Mucosa of rectum (tissue), 2 donors: ENCODE results near the gene CYFIP2.

ENCODE experiments used
- H3K27ac ChIP-seq, 2 donors: one replicate each; pipeline ENCODE4 v1.7.0; 2013; ENCODE audit warnings: inconsistent platforms in 2 of 2, low read depth in 2 of 2, low read length in 2 of 2
- H3K27me3 ChIP-seq, 2 donors: one replicate each; pipeline ENCODE4 v1.7.0; 2013; ENCODE audit warnings: low read length in 2 of 2; ENCODE audit not compliant: control insufficient read depth in 2 of 2, insufficient read depth in 2 of 2
- H3K36me3 ChIP-seq, 2 donors: one replicate each; pipeline ENCODE4 v1.7.0; 2013; ENCODE audit warnings: low read length in 2 of 2; ENCODE audit not compliant: control insufficient read depth in 2 of 2, insufficient read depth in 2 of 2
- H3K4me1 ChIP-seq, 2 donors: one replicate each; pipeline ENCODE4 v1.7.0; 2013; ENCODE audit warnings: low read length in 2 of 2, mild to moderate bottlenecking in 1 of 2; ENCODE audit not compliant: control insufficient read depth in 2 of 2, insufficient read depth in 2 of 2
- H3K4me3 ChIP-seq, 2 donors: one replicate each; pipeline ENCODE4 v1.7.0; 2013; ENCODE audit warnings: low read length in 2 of 2
- H3K9ac ChIP-seq, 2 donors: one replicate each; pipeline ENCODE4 v1.7.0; 2013; ENCODE audit warnings: low read length in 2 of 2, low read depth in 1 of 2, mild to moderate bottlenecking in 1 of 2
- H3K9me3 ChIP-seq, 2 donors: one replicate each; pipeline ENCODE4 v1.7.0; 2013; ENCODE audit warnings: low read length in 2 of 2; ENCODE audit not compliant: control insufficient read depth in 2 of 2
- donor health status: healthy.
- donor health status: Normal muscosa, but diverticular disease.

The CYFIP2 gene

GRCh38 chr5:157354800-157355199, 88.9 kb downstream of the CYFIP2 start:
- no peaks in the 10 kb centered on the region for H3K4me1 ChIP-seq
- H3K4me3 ChIP-seq = no peak overlapping the region
- H3K27me3 ChIP-seq = no peaks in the 10 kb centered on the region
- H3K36me3 ChIP-seq = no peaks in the 10 kb centered on the region
- H3K27ac ChIP-seq = no peak overlapping the region
- H3K9ac ChIP-seq = no peak overlapping the region
- no peaks in the 10 kb centered on the region for H3K9me3 ChIP-seq

GRCh38 chr5:157356576-157356975, 90.7 kb downstream of the CYFIP2 start:
- Histone ChIP-seq H3K9me3 (no peaks in the 10 kb centered on the region), H3K4me1 (no peaks in the 10 kb centered on the region), H3K4me3 (no peak overlapping the region), H3K27ac (no peak overlapping the region), H3K36me3 (peaks cover 2 to 14% of the 10 kb centered on the region in 2 donors), H3K9ac (no peak overlapping the region), H3K27me3 (no peaks in the 10 kb centered on the region)

DNA sequence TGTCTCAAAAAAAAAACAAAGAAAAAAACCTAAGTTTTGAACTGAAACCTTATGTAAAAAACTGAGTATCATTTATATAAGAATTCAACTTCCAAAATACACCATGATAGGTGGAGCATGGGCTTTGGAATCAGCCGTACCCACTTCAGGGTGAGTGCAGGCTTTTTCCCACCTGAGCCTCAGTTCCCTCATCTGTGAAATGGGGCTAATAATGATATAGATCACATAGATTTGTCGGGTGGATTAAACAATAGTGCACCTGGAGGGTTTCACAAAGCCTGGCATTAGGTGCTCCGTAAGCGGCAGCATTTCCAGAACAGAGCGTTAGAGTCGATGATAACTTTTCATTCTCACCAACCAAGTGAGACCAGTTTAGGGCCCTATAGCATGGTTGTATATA, 91.9 kb downstream of the CYFIP2 start:
- Histone ChIP-seq H3K27me3 (no peaks in the 10 kb centered on the region), H3K9me3 (no peaks in the 10 kb centered on the region), H3K9ac (no peak overlapping the region), H3K36me3 (peaks cover 2 to 17% of the 10 kb centered on the region in 2 donors), H3K27ac (no peak overlapping the region), H3K4me1 (no peaks in the 10 kb centered on the region), H3K4me3 (no peak overlapping the region)

DNA sequence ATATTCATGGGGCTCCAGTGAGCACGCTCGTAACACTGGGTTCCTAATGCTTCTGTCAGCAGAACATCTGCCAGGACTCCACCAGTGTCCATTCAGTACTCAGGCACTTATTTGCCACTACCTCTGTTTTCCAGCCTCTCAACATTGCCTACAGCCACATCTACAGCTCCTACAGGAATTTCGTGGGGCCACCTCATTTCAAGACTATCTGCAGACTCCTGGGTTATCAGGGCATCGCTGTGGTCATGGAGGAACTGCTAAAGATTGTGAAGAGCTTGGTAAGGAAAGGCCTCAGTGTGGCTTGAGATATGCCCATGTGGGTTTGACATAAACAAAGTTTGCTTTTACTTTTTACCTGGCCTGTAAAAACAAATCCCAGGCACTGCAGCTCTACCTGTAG, 92.9 kb downstream of the CYFIP2 start:
- H3K9me3 ChIP-seq = no peaks in the 10 kb centered on the region
- H3K4me3 ChIP-seq = no peak overlapping the region
- no peak overlapping the region for H3K9ac ChIP-seq
- no peaks in the 10 kb centered on the region for H3K4me1 ChIP-seq
- H3K27me3 ChIP-seq = no peaks in the 10 kb centered on the region
- no peak overlapping the region for H3K27ac ChIP-seq
- H3K36me3 ChIP-seq = peaks cover 2 to 26% of the 10 kb centered on the region in 2 donors

GRCh38 chr5:157359356-157360055, 93.6 kb downstream of the CYFIP2 start:
- Histone ChIP-seq H3K27me3 (no peaks in the 10 kb centered on the region), H3K9me3 (no peaks in the 10 kb centered on the region), H3K4me1 (no peaks in the 10 kb centered on the region), H3K9ac (no peak overlapping the region), H3K27ac (no peak overlapping the region), H3K4me3 (no peak overlapping the region), H3K36me3 (peaks cover 2 to 26% of the 10 kb centered on the region in 2 donors)

DNA sequence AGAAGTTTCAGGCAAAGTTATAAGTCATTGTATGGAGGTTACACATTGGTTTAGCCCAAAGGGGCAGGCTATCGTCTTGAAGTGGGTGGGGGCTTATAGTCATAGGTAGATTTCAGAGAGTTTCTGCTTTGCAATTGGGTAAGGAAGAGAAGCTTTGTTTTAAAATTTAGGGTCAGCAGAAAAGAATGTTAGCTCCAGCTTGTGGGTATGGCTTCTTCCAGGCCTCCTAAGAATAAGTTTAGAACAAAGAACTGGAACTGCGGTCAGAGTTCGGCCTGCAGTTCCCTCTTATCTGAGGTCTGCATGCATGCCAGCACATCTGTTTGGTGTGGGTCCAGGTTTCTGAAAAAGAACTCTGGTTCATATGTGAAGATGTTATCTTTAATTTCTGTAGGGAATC, 96.1 kb downstream of the CYFIP2 start:
- Histone ChIP-seq H3K27ac (no peak overlapping the region), H3K9me3 (no peaks in the 10 kb centered on the region), H3K27me3 (no peaks in the 10 kb centered on the region), H3K36me3 (peaks cover 2 to 26% of the 10 kb centered on the region in 2 donors), H3K4me1 (no peaks in the 10 kb centered on the region), H3K9ac (no peak overlapping the region), H3K4me3 (no peak overlapping the region)

DNA sequence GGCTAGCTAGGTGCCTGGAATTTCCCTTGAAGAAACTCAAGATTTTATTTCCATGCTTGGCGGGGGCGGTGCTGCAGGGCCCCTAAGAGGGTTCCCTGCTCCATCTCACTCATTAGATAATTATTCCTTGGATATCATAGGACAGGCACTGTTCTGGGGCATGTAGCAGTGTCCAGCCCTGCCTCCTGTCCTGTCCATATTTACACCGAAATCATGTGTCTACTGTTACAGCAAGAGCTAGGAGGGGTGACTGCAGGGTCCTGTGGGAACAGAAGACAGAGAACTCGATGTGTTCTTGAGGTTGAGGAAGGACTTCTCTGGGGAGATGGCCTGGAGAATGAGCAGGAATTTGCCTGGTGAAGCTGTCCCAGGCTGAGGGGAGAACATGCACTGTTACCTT, 96.6 kb downstream of the CYFIP2 start:
- H3K9ac ChIP-seq = no peak overlapping the region
- no peak overlapping the region for H3K27ac ChIP-seq
- no peak overlapping the region for H3K4me3 ChIP-seq
- H3K4me1 ChIP-seq = no peaks in the 10 kb centered on the region
- H3K36me3 ChIP-seq = peaks cover 2 to 26% of the 10 kb centered on the region in 2 donors
- no peaks in the 10 kb centered on the region for H3K27me3 ChIP-seq
- H3K9me3 ChIP-seq = no peaks in the 10 kb centered on the region

DNA sequence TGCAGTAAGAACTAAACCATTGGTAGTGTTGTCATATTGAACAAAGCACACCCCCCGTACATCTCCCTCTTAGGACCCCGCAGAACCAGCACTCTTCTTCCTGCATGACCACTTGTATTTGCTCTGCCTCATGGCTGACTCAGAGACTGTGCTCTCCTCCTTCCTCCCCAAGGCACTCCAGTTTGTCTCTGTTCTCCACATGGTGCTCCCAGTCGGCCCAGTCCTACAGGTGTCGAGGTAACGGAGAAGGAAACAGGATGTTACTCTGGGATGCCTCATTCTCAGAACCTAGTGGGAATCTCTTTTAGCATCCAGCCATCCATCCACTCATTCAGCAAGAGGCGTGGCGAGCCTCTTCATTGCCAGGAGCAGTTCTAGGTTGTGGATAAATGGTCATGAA, 97.1 kb downstream of the CYFIP2 start:
- H3K4me3 ChIP-seq = no peak overlapping the region
- H3K36me3 ChIP-seq = peaks cover 2 to 26% of the 10 kb centered on the region in 2 donors
- no peak overlapping the region for H3K27ac ChIP-seq
- H3K9me3 ChIP-seq = no peaks in the 10 kb centered on the region
- H3K27me3 ChIP-seq = no peaks in the 10 kb centered on the region
- no peaks in the 10 kb centered on the region for H3K4me1 ChIP-seq
- H3K9ac ChIP-seq = no peak overlapping the region

- H3K9ac ChIP-seq = no peak overlapping the region
- H3K36me3 ChIP-seq = peaks cover 2 to 20% of the 10 kb centered on the region in 2 donors
- H3K27ac ChIP-seq = no peak overlapping the region
- H3K4me3 ChIP-seq = no peak overlapping the region
- no peaks in the 10 kb centered on the region for H3K27me3 ChIP-seq
- no peaks in the 10 kb centered on the region for H3K9me3 ChIP-seq
- no peaks in the 10 kb centered on the region for H3K4me1 ChIP-seq
Measured at GRCh38 chr5:157365732-157366131, 99.8 kb downstream of the CYFIP2 start.

GRCh38 chr5:157366741-157367674, 101.1 kb downstream of the CYFIP2 start:
- no peaks in the 10 kb centered on the region for H3K27me3 ChIP-seq
- no peaks in the 10 kb centered on the region for H3K9me3 ChIP-seq
- H3K4me1 ChIP-seq = no peaks in the 10 kb centered on the region
- H3K4me3 ChIP-seq = no peak overlapping the region
- no peak overlapping the region for H3K9ac ChIP-seq
- peaks cover 0 to 14% of the 10 kb centered on the region in 2 donors for H3K36me3 ChIP-seq
- peak overlapping the region in 1 of 2 donors; percentile 16 for H3K27ac ChIP-seq
